Osteoblast (primary cell): ENCODE measurements around the gene FGF3. TPM values are rescaled to one million over a fixed set of nuclear protein-coding genes. Genes with fewer than 3 reads are reported as not detected.

Source experiments
- DNase-seq: peaks from one replicate; pipeline ENCODE4 v3.0.0; 2011; ENCODE audit warnings: low spot score, mixed read lengths; ENCODE audit not compliant: insufficient read length; ENCODE audit errors: missing footprints
- H2AFZ ChIP-seq: 2 replicates; pipeline ENCODE4 v1.6.0; 2011; ENCODE audit warnings: mild to moderate bottlenecking, low read length
- H3K27ac ChIP-seq: 2 replicates; pipeline ENCODE4 v1.5.1; 2011; ENCODE audit warnings: mild to moderate bottlenecking, low read depth, low read length, moderate library complexity
- H3K27me3 ChIP-seq: 2 replicates; pipeline ENCODE4 v1.6.0; 2012; ENCODE audit warnings: mild to moderate bottlenecking, control low read depth, inconsistent platforms, low read length, moderate library complexity; ENCODE audit not compliant: insufficient read depth
- H3K36me3 ChIP-seq: 2 replicates; pipeline ENCODE4 v1.5.1; 2011; ENCODE audit warnings: mild to moderate bottlenecking, low read length, control low read depth, moderate library complexity; ENCODE audit not compliant: insufficient read depth
- H3K4me1 ChIP-seq: 2 replicates; pipeline ENCODE4 v1.5.1; 2011; ENCODE audit warnings: mild to moderate bottlenecking, low read length, control low read depth, moderate library complexity; ENCODE audit not compliant: insufficient read depth
- H3K4me2 ChIP-seq: 2 replicates; pipeline ENCODE4 v1.6.0; 2011; ENCODE audit warnings: mild to moderate bottlenecking, low read length; ENCODE audit not compliant: insufficient read depth
- H3K4me3 ChIP-seq: fragments of 200-600 bp; sonication (generic); 3 replicates; pipeline ENCODE4 v1.5.1; 2012; ENCODE audit warnings: mild to moderate bottlenecking, low read length, inconsistent platforms; ENCODE audit not compliant: insufficient read depth
- H3K79me2 ChIP-seq: 2 replicates; pipeline ENCODE4 v1.6.0; 2012; ENCODE audit warnings: mild to moderate bottlenecking, low read length, control low read depth, inconsistent platforms; ENCODE audit not compliant: insufficient read depth
- H3K9me3 ChIP-seq: 2 replicates; pipeline ENCODE4 v1.5.1; 2011; ENCODE audit warnings: low read depth, low read length, control low read depth
- H4K20me1 ChIP-seq: 2 replicates; pipeline ENCODE4 v1.6.0; 2012; ENCODE audit warnings: mild to moderate bottlenecking, low read length, control low read depth; ENCODE audit not compliant: insufficient read depth
- CTCF ChIP-seq: IDR thresholded peaks from 2 replicates; pipeline ENCODE4 v1.5.1; 2011; ENCODE audit warnings: mild to moderate bottlenecking, low read depth, low read length, moderate library complexity; ENCODE audit errors: extremely low read depth
- total RNA-seq: library from RNA; depleted of rRNA; stranded (reverse); fragments of >200 nt; gene quantifications from 2 replicates; pipeline ENCODE4 v1.2.3, GENCODE V29; 2012

The FGF3 gene
- total RNA-seq, 1 donor = not detected

- H4K20me1 ChIP-seq = no peaks in the 10 kb centered on the region
- H3K4me2 ChIP-seq = no peak overlapping the region
- no peak overlapping the region for H3K4me3 ChIP-seq
- no peak overlapping the region for H3K27ac ChIP-seq
- H3K27me3 ChIP-seq = peaks cover 20% of the 10 kb centered on the region
- H3K4me1 ChIP-seq = no peaks in the 10 kb centered on the region
- no peaks in the 10 kb centered on the region for H3K9me3 ChIP-seq
- no peak overlapping the region for H2AFZ ChIP-seq
- TF ChIP-seq CTCF = no peak
- no peaks in the 10 kb centered on the region for H3K36me3 ChIP-seq
- no peaks in the 10 kb centered on the region for H3K79me2 ChIP-seq
- DNase-seq = no peak
These were observed 24.3 kb upstream of the FGF3 start for GRCh38 chr11:69843529-69843921.

GRCh38 chr11:69842746-69843528 lies 23.7 kb upstream of the FGF3 start:
- no peaks in the 10 kb centered on the region for H3K4me1 ChIP-seq
- no peak for TF ChIP-seq CTCF
- H3K4me2 ChIP-seq = no peak overlapping the region
- H3K27me3 ChIP-seq = peaks cover 20% of the 10 kb centered on the region
- no peaks in the 10 kb centered on the region for H4K20me1 ChIP-seq
- no peaks in the 10 kb centered on the region for H3K79me2 ChIP-seq
- peak; percentile 48 for DNase-seq
- H3K9me3 ChIP-seq = no peaks in the 10 kb centered on the region
- no peak overlapping the region for H3K4me3 ChIP-seq
- no peak overlapping the region for H2AFZ ChIP-seq
- no peaks in the 10 kb centered on the region for H3K36me3 ChIP-seq
- H3K27ac ChIP-seq = no peak overlapping the region

GRCh38 chr11:69841859-69842698 lies 22.9 kb upstream of the FGF3 start:
- no peak overlapping the region for H3K4me3 ChIP-seq
- no peaks in the 10 kb centered on the region for H3K36me3 ChIP-seq
- no peaks in the 10 kb centered on the region for H3K4me1 ChIP-seq
- H4K20me1 ChIP-seq = no peaks in the 10 kb centered on the region
- H3K27ac ChIP-seq = no peak overlapping the region
- no peaks in the 10 kb centered on the region for H3K9me3 ChIP-seq
- H3K79me2 ChIP-seq = no peaks in the 10 kb centered on the region
- H2AFZ ChIP-seq = no peak overlapping the region
- H3K27me3 ChIP-seq = peaks cover 20% of the 10 kb centered on the region
- no peak overlapping the region for H3K4me2 ChIP-seq
- DNase-seq = peak; percentile 10
- peak; percentile 39 for TF ChIP-seq CTCF
